Upper lobe of right lung (tissue), 1 donor: ENCODE data around the gene STPG1. TPM values are rescaled to one million over a fixed set of nuclear protein-coding genes. Genes with fewer than 3 reads are reported as not detected.

Source experiments
- ATAC-seq: fragments of 200-7000 bp; cut with Tn5 transposase; one replicate; pipeline ENCODE4 v1.9.1; 2020; ENCODE audit warnings: mild to moderate bottlenecking, moderate library complexity
- DNase-seq: peaks from one replicate; pipeline ENCODE4 v3.0.0-alpha.2; 2020
- H3K27ac ChIP-seq: fragments of 200-600 bp; one replicate; pipeline ENCODE4 v1.8.0; 2022
- H3K27me3 ChIP-seq: fragments of 200-600 bp; one replicate; pipeline ENCODE4 v1.8.0; 2022; ENCODE audit warnings: mild to moderate bottlenecking
- H3K36me3 ChIP-seq: fragments of 200-600 bp; one replicate; pipeline ENCODE4 v1.8.0; 2022
- H3K4me1 ChIP-seq: fragments of 200-600 bp; one replicate; pipeline ENCODE4 v1.8.0; 2022
- H3K4me3 ChIP-seq: fragments of 200-600 bp; one replicate; pipeline ENCODE4 v1.8.0; 2022; ENCODE audit warnings: mild to moderate bottlenecking
- H3K9me3 ChIP-seq: fragments of 200-600 bp; one replicate; pipeline ENCODE4 v1.8.0; 2022
- CTCF ChIP-seq: fragments of 200-600 bp; IDR thresholded peaks from one replicate; pipeline ENCODE4 v1.8.0; 2022; ENCODE audit warnings: antibody characterized with exemption
- intact Hi-C: fragments of 100-400 bp; cut with DNase I; formaldehyde crosslinking; loops from one replicate; pipeline ENCODE4 v1.11.0; 2022
- total RNA-seq: library from RNA; stranded (reverse); fragmentation: NEBNext Ultra II Directional; extraction: Animal tissue kit (Norgen Biotek cat#: 25700); gene quantifications from one replicate; pipeline ENCODE4 v1.2.1, GENCODE V29; 2021
- donor health status: DM: no; HTN: yes; CAD: no; lungs with severe emphysema.

Gene STPG1
- total RNA-seq, 1 donor from 2014 or later = 8.6 TPM

- no peaks in the 10 kb centered on the region for H3K9me3 ChIP-seq
- DNase-seq (no peak), ATAC-seq (no peak)
- no peaks in the 10 kb centered on the region for H3K27me3 ChIP-seq
- H3K27ac ChIP-seq = no peak overlapping the region
- no peaks in the 10 kb centered on the region for H3K36me3 ChIP-seq
- H3K4me1 ChIP-seq = no peaks in the 10 kb centered on the region
- no peak overlapping the region for H3K4me3 ChIP-seq
- intact Hi-C loops = no loop called here
- TF ChIP-seq CTCF = no peak
Observed at GRCh38 chr1:24309762-24310485, 103.7 kb downstream of the STPG1 start.

GRCh38 chr1:24308365-24309015, 105.1 kb downstream of the STPG1 start:
- intact Hi-C loops = no loop called here
- no peak for DNase-seq
- no peaks in the 10 kb centered on the region for H3K27me3 ChIP-seq
- ATAC-seq = no peak
- no peaks in the 10 kb centered on the region for H3K4me1 ChIP-seq
- TF ChIP-seq CTCF = no peak
- no peak overlapping the region for H3K4me3 ChIP-seq
- H3K36me3 ChIP-seq = no peaks in the 10 kb centered on the region
- H3K9me3 ChIP-seq = no peaks in the 10 kb centered on the region
- H3K27ac ChIP-seq = no peak overlapping the region

Other genes starting within 250 kb of the STPG1 start
- gene IFNLR1, start 226.5 kb downstream of the STPG1 start, total RNA-seq = 11.1 TPM
- gene GRHL3, start 94.4 kb downstream of the STPG1 start, total RNA-seq = 0.55 TPM
- gene NIPAL3, start 2.0 kb upstream of the STPG1 start, total RNA-seq = 37.8 TPM
- gene RCAN3, start 89.1 kb upstream of the STPG1 start, total RNA-seq = 11.3 TPM
- 10.7 TPM for gene NCMAP, start 142.3 kb upstream of the STPG1 start, total RNA-seq
- gene SRRM1, start 229.5 kb upstream of the STPG1 start, total RNA-seq = 113 TPM